Measurements from ENCODE around the gene ANXA2. TPM values are rescaled to one million over a fixed set of nuclear protein-coding genes. Genes with fewer than 3 reads are reported as not detected.

Gene ANXA2
- 100 to 1,000 TPM; 118 to 436 (median 237) TPM for total RNA-seq
- 100 to 1,000 TPM; 219 to 910 TPM for polyA plus RNA-seq
- long read RNA-seq, donor 1, transcript ANXA2-203 (14 exons, 1,444 nt) = minor isoform, 44 of 1,344 reads
- long read RNA-seq, donor 1, transcript ANXA2-204 (13 exons, 1,435 nt) = major isoform, 1,138 of 1,344 reads
- long read RNA-seq, donor 1, partial matches to known transcripts = 51 of 1,344 reads
- long read RNA-seq, donor 1, other reads (novel, unspliced or antisense) = 103 of 1,344 reads
- long read RNA-seq, donor 2, transcript ANXA2-203 (14 exons, 1,444 nt) = minor isoform, 10 of 95 reads
- long read RNA-seq, donor 2, transcript ANXA2-204 (13 exons, 1,435 nt) = major isoform, 60 of 95 reads
- long read RNA-seq, donor 2, partial matches to known transcripts = 25 of 95 reads
- long read RNA-seq, donor 2, other reads (novel, unspliced or antisense) = 0 of 95 reads
- long read RNA-seq, donor 3, transcript ANXA2-203 (14 exons, 1,444 nt) = minor isoform, 24 of 529 reads
- long read RNA-seq, donor 3, transcript ANXA2-204 (13 exons, 1,435 nt) = major isoform, 463 of 529 reads
- long read RNA-seq, donor 3, partial matches to known transcripts = 13 of 529 reads
- long read RNA-seq, donor 3, other reads (novel, unspliced or antisense) = 25 of 529 reads

DNA sequence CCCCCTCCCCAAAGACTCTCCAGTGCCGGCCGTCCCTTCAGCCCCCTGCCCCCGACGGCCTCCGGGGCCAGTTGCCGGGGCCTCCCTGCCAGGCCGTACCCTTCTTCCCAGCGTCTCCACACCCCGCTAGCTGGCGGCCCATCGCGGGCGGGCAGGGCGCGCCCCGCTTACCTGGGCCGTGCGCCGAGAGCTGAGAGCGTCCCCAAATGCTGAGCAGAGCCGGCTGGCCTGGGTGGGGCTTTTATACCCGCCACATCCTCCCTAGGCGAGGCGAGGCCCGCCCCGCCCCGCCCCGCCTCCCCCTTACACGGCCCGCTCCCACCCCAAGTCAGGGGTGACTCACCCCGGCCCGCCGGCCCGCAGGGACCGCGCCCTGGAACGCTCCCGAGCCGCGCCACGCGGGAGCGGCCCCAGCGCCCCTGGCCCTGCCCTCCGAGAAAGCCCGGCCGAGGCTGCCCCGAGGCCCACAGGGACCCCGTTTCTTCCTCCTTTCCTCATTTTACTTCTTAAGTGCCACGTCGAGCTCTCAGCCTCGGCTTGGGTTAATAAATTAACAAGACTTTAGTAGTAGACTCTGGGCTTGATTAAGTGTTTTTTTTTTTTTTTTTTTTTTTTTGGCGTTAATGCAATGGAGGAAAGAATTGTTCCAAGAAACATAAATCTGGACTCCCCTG lies at the start of gene ANXA2:
Gene ANXA2 (minus strand): TSS at position 215 of the 674 bp plus-strand sequence. CDS start 11,911 bp downstream, outside the sequence.
- Histone ChIP-seq H3K27me3 (no peaks in the 10 kb centered on the region), H3K4me1 (ENCODE audit: insufficient read depth) (peaks cover 10% of the 10 kb centered on the region), H3K4me3 (peak within 1 kb of the TSS; percentile 94), H3K27ac (peak within 1 kb of the TSS; percentile 86 to 94), H3K36me3 (no peaks in the 10 kb centered on the region), H3K9me3 (no peaks in the 10 kb centered on the region)
- intact Hi-C loops (cut with DNase I) = no loop called here
- no peak for TF ChIP-seq CTCF (IDR thresholded peaks at IDR 0.05)
- TF ChIP-seq POLR2A (IDR thresholded peaks at IDR 0.05) = peak; percentile 71
- no peak for TF ChIP-seq EP300 (IDR thresholded peaks at IDR 0.05)
- peak; percentile 83 to 88 (median 86) for DNase-seq
- WGBS, 3 donors = 0 to 1% (median 0%) methylated on average over 41 to 53 of the region's 53 CpGs

DNA sequence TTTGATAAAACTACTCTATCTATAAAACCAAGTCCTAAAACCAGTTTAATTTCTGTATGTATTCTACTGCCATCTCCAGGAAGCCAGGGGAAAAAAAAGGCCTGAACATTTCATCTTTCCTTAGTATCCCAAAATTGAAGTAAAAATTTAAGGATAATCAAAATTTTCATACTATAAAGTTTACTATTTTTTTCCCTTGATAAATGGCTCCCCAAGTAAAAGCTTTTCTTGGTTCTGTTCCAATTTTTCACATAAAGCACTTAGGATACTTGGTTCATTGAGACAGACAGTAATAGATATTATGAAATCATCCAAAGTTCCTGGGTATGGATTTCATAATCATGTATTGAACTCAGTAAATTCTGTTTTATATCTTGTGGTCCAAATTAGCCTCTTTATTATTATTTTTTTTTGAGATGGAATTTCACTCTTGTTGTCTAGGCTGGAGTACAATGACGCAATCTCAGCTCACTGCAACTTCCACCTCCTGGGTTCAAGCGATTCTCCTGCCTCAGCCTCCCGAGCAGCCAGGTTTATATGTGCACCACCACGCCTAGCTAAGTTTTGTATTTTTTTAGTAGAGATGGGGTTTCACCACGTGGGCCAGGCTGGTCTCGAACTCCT lies 46.6 kb upstream of the ANXA2 start:
- Histone ChIP-seq H3K27me3 (no peaks in the 10 kb centered on the region), H3K4me1 (ENCODE audit: insufficient read depth) (no peaks in the 10 kb centered on the region), H3K4me3 (no peak overlapping the region), H3K9me3 (no peaks in the 10 kb centered on the region), H3K36me3 (no peaks in the 10 kb centered on the region), H3K27ac (no peak overlapping the region)
- 84 to 90% (median 87%) methylated on average over 6 of the region's 6 CpGs for WGBS, 3 donors
- intact Hi-C loops (cut with DNase I) = loop anchor here (5.0 to 10.0 kb wide), 3 partner anchors 72 to 90 kb away; no protein-coding TSS in a partner anchor
- TF ChIP-seq POLR2A (IDR thresholded peaks at IDR 0.05) (no peak), CTCF (IDR thresholded peaks at IDR 0.05) (peak in 2 of 3 donors; percentile 14 to 54)
- DNase-seq = no peak

DNA sequence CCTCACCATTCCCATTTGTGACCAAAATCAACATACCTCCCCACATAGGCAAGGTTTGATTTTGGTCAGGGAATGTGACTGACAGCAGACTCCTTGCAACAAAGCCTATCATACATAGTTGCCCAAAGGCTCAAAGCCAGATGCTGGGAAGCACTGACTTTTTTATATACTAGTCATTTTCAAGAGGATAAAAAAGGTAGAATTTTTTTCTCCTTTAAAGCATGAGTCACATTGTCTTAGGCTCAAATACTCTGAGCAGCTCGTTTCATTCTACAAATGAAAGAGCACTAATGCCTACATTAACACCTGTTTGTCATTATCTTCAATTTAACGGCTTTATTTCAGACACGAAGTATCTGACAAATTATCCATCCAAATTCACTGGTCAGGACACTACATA lies 45.0 kb upstream of the ANXA2 start:
- H3K27me3 ChIP-seq = no peaks in the 10 kb centered on the region
- H3K4me3 ChIP-seq = no peak overlapping the region
- no peaks in the 10 kb centered on the region for H3K36me3 ChIP-seq
- no peaks in the 10 kb centered on the region for H3K9me3 ChIP-seq
- no peak for TF ChIP-seq POLR2A (IDR thresholded peaks at IDR 0.05)
- no peak for TF ChIP-seq CTCF (IDR thresholded peaks at IDR 0.05)
- no peak for TF ChIP-seq EP300 (IDR thresholded peaks at IDR 0.05)
- DNase-seq = no peak
- no peak overlapping the region for H3K27ac ChIP-seq
- no peaks in the 10 kb centered on the region for H3K4me1 ChIP-seq (ENCODE audit: insufficient read depth)
- 78 to 89% (median 80%) methylated on average over 3 of the region's 3 CpGs for WGBS, 3 donors
- intact Hi-C loops (cut with DNase I) = loop anchor here (5.0 to 10.0 kb wide), 3 partner anchors 70 to 88 kb away; no protein-coding TSS in a partner anchor

DNA sequence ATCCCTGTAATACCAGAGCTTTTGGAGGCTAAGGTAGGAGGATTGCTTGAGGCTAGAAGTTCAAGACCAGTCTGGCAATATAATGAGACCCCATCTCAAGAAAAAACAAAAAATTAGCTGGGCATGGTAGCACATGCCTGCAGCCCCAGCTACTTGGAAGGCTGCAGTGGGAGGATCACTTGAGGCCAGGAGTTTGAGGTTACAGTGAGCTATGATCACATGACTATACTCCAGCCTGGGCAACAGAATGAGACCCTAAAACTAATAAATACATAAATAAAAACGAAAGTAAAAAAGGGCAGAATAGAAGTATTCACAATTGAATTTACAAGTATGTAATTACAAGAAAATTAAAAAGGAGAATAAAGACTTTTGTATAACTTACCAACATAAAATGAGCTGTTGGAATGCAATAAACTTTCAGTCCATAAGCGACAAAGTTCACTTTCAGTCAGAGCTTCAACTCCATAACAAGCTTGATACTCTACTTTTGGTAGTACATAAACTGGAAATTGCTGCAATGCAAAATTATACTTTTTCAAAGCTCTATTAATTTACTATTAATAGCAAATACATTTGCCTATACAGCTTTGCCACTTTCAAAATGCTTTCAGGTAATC lies 44.4 kb upstream of the ANXA2 start:
- Histone ChIP-seq H3K27me3 (no peaks in the 10 kb centered on the region), H3K4me3 (no peak overlapping the region), H3K9me3 (no peaks in the 10 kb centered on the region), H3K27ac (no peak overlapping the region), H3K36me3 (no peaks in the 10 kb centered on the region), H3K4me1 (ENCODE audit: insufficient read depth) (no peaks in the 10 kb centered on the region)
- intact Hi-C loops (cut with DNase I) = loop anchor here (5.0 to 10.0 kb wide), 3 partner anchors 70 to 87 kb away; no protein-coding TSS in a partner anchor
- 81 to 86% (median 81%) methylated on average over 2 of the region's 2 CpGs for WGBS, 3 donors
- TF ChIP-seq EP300 (IDR thresholded peaks at IDR 0.05) (no peak), CTCF (IDR thresholded peaks at IDR 0.05) (no peak), POLR2A (IDR thresholded peaks at IDR 0.05) (no peak)
- no peak for DNase-seq

Data from ovary (tissue), 10 donors.